ENCODE data around the gene SSU72. TPM values are rescaled to one million over a fixed set of nuclear protein-coding genes. Genes with fewer than 3 reads are reported as not detected.

The SSU72 gene
- total RNA-seq, 1 donor from 2014 or later: 118 TPM

GRCh38 chr1:1545946-1546737 is 28.5 kb downstream of the SSU72 start:
- no peak overlapping the region for H3K27ac Mint-ChIP-seq
- H3K27me3 Mint-ChIP-seq: no peaks in the 10 kb centered on the region
- ChIA-PET CTCF (no interaction called here), POLR2A (no interaction called here)
- peaks cover 15% of the 10 kb centered on the region for H3K36me3 Mint-ChIP-seq (ENCODE audit: low read depth)
- no peaks in the 10 kb centered on the region for H3K9me3 Mint-ChIP-seq
- no peak for TF ChIP-seq CTCF (IDR thresholded peaks at IDR 0.05)
- ATAC-seq (ENCODE audit: low read depth): no peak
- no peak overlapping the region for H3K4me3 Mint-ChIP-seq
- peaks cover 4% of the 10 kb centered on the region for H3K4me1 Mint-ChIP-seq
- intact Hi-C loops (cut with micrococcal nuclease): no loop called here
- DNase-seq: no peak

GRCh38 chr1:1544544-1544943 is 30.1 kb downstream of the SSU72 start:
- ATAC-seq (ENCODE audit: low read depth) (no peak), DNase-seq (no peak)
- Mint-ChIP-seq H3K36me3 (ENCODE audit: low read depth) (peaks cover 15% of the 10 kb centered on the region), H3K9me3 (no peaks in the 10 kb centered on the region), H3K4me3 (no peak overlapping the region), H3K27ac (no peak overlapping the region), H3K4me1 (peaks cover 4% of the 10 kb centered on the region), H3K27me3 (no peaks in the 10 kb centered on the region)
- intact Hi-C loops (cut with micrococcal nuclease): no loop called here
- CTCF ChIA-PET: no interaction called here
- no peak for TF ChIP-seq CTCF (IDR thresholded peaks at IDR 0.05)
- POLR2A ChIA-PET: no interaction called here

- ChIA-PET POLR2A (no interaction called here), CTCF (no interaction called here)
- no peak for TF ChIP-seq CTCF (IDR thresholded peaks at IDR 0.05)
- H3K4me1 Mint-ChIP-seq: peaks cover 4% of the 10 kb centered on the region
- peaks cover 15% of the 10 kb centered on the region for H3K36me3 Mint-ChIP-seq (ENCODE audit: low read depth)
- no peak overlapping the region for H3K27ac Mint-ChIP-seq
- ATAC-seq (ENCODE audit: low read depth): no peak
- H3K4me3 Mint-ChIP-seq: no peak overlapping the region
- H3K9me3 Mint-ChIP-seq: no peaks in the 10 kb centered on the region
- intact Hi-C loops (cut with micrococcal nuclease): no loop called here
- DNase-seq: no peak
- peaks cover 2% of the 10 kb centered on the region for H3K27me3 Mint-ChIP-seq
These were observed 31.0 kb downstream of the SSU72 start for GRCh38 chr1:1543706-1544099.

- H3K27ac Mint-ChIP-seq: no peak overlapping the region
- DNase-seq (no peak), ATAC-seq (ENCODE audit: low read depth) (no peak)
- CTCF ChIA-PET: no interaction called here
- peaks cover 15% of the 10 kb centered on the region for H3K36me3 Mint-ChIP-seq (ENCODE audit: low read depth)
- no peak for TF ChIP-seq CTCF (IDR thresholded peaks at IDR 0.05)
- intact Hi-C loops (cut with micrococcal nuclease): no loop called here
- POLR2A ChIA-PET: no interaction called here
- H3K4me3 Mint-ChIP-seq: no peak overlapping the region
- peaks cover 2% of the 10 kb centered on the region for H3K27me3 Mint-ChIP-seq
- no peaks in the 10 kb centered on the region for H3K9me3 Mint-ChIP-seq
- H3K4me1 Mint-ChIP-seq: peaks cover 4% of the 10 kb centered on the region
These were observed 31.6 kb downstream of the SSU72 start for GRCh38 chr1:1542766-1543705.
